ENCODE data around the gene PLIN3.
A peak's percentile ranks its signal among the peaks of the same experiment; 100 is the strongest.

DNA sequence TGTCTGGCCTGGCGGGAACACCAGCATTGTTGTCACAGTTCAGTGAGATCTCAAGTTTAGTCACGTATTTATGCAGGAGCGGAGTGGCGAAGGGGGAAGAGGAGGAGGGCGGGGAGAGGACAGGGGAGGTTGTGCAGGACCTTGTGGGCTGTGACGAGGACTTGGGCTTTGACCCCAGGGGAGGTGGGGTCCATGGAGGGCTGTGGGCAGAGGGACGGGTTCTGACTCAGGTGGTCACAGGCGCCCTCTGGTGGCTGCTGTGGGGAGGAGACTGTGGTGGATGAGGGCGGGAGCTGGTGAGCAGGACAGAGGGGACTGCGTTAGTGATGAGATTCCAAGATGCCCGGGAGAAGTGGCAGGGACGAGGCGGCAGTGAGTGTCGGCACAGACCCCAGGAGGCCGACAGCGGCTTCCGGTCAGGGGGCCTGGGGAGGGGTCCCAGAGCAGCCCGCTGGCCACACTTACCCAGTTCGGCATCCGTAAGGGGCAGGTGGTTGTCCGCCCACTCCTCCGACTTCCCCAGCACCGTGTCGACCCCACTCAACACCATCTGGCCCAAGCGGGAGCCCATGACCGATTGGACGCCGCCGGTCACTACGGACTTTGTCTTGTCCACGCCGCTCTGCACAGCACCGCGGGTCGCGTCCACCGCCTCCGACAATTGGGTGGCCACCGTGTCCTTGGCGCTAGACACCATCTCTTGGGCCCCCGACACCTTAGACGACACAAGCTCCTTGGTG, 15.7 kb downstream of the PLIN3 start:
- TF ChIP-seq, protein P1, sequence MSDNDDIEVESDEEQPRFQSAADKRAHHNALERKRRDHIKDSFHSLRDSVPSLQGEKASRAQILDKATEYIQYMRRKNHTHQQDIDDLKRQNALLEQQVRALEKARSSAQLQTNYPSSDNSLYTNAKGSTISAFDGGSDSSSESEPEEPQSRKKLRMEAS (IDR thresholded peaks at IDR 0.05): no peak
- no peak for TF ChIP-seq JUND (IDR thresholded peaks at IDR 0.05)
- TF ChIP-seq, protein P2, sequence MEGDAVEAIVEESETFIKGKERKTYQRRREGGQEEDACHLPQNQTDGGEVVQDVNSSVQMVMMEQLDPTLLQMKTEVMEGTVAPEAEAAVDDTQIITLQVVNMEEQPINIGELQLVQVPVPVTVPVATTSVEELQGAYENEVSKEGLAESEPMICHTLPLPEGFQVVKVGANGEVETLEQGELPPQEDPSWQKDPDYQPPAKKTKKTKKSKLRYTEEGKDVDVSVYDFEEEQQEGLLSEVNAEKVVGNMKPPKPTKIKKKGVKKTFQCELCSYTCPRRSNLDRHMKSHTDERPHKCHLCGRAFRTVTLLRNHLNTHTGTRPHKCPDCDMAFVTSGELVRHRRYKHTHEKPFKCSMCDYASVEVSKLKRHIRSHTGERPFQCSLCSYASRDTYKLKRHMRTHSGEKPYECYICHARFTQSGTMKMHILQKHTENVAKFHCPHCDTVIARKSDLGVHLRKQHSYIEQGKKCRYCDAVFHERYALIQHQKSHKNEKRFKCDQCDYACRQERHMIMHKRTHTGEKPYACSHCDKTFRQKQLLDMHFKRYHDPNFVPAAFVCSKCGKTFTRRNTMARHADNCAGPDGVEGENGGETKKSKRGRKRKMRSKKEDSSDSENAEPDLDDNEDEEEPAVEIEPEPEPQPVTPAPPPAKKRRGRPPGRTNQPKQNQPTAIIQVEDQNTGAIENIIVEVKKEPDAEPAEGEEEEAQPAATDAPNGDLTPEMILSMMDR (IDR thresholded peaks at IDR 0.05 in 2 of 3, conservative IDR thresholded peaks at IDR 0.05 in 1 of 3; ENCODE audit: borderline replicate concordance in 1 of 3, insufficient read depth in 1 of 3, low read depth in 2 of 3, low read length in 2 of 3): peak; percentile 44 to 87 (median 87)
